ENCODE measurements around the gene RAP2B.
"Not testable (repeated sequence)": the region's sequence is repeated elsewhere in the genome, so short reads cannot be mapped to it uniquely, and the experiment has no call there.

The RAP2B gene

DNA sequence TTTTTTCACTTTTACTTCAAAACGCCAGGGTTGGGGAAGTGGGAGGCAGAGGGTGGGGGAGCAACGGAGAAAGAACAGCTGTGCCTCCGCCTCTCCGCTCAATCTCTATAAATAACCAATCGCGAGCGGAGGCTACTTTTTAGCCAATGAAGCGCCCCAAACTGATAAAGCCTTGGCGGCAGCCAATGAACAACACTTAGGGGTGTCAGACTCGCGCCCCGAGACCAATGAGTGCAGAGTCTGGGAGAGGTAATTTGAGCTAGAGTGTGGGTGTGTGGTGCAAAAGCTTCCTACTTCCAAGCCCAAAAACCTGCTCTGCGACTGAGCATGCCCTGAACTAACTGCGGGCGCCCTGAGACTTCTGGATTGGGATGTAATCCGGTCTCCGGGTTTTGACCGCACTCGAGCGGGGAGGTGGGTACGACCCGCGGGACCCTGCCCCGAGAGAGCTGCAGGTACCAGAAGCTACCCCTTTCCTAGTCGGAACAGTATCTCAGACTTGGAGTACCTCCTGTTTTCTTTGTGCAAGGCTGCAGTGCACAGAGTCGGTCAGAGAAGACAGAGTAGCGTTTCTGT lies 800 bp upstream of the RAP2B start:
- peak; percentile 98 for DNase-seq

DNA sequence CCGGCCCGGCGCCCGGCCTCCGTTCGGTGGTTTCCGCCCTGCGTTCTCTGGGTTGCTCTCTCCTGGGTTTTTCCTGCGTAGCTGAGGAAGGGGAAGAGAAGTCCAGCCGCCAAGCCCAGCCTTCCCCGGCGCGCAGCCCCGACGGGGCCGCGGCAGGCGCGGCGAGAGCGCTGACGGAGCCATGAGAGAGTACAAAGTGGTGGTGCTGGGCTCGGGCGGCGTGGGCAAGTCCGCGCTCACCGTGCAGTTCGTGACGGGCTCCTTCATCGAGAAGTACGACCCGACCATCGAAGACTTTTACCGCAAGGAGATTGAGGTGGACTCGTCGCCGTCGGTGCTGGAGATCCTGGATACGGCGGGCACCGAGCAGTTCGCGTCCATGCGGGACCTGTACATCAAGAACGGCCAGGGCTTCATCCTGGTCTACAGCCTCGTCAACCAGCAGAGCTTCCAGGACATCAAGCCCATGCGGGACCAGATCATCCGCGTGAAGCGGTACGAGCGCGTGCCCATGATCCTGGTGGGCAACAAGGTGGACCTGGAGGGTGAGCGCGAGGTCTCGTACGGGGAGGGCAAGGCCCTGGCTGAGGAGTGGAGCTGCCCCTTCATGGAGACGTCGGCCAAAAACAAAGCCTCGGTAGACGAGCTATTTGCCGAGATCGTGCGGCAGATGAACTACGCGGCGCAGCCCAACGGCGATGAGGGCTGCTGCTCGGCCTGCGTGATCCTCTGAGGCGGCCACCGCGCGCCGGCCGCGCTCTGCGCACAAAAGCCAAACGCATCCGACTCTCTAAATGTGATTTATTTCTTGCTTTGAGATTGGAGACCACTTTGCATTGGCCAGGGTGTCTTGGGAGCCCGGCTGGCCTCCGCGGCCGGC lies 727 bp downstream of the RAP2B start:
- no peak for DNase-seq

DNA sequence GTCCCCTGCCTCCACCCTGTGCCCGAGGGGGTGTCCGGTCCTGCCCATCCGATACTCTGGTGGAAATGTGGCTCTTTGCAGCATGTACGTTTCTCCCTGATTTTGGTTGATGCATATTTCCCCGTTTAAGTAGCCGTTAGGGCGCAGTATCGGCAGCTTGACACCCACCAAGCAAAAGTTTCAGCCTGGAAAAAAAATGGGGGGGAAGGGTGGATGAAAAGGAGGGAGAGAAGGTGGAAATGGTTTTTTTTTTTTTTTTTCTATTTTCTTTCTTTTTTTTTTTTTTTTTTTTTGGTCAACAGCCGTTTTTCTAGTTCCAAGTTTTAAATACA lies 1.3 kb downstream of the RAP2B start:
- no peak for DNase-seq

DNA sequence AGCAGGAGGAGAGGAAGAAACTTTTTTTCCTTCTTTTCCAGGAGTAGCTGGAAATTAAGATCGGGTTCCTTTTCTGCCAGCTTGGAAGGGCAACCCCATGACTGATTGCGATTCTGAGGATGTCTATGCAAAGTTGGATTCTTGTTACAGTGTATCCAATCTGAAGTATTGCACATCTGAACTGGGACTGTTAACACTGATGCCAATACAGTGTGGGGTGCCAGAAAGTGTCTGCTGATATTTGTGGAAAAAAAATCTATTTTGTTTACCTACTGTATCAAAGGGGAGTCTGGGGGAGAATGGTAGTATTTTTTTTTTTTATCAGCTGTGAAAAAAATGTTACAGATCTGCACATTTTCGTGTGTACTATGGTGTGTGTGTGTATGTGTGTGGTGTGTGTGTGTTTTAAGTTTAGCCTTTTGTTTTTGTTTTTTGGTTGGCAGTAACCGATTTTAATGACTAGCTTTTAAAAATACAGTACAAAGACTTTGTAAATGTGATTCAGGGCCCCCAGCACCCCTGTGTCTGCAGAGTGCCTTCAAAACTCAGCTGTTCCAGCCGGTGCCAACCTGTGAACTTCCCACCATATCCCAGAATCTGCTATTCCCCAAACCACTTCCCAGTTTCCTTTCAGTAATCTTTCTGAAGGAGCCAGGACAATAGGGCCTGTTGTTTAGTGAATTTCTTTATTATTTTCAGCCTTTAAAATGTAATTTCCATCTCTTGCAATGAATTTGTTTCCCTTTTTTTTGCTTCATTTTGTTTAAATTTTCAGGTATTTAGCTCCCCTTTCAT lies 1.9 kb downstream of the RAP2B start:
- no peak for DNase-seq

DNA sequence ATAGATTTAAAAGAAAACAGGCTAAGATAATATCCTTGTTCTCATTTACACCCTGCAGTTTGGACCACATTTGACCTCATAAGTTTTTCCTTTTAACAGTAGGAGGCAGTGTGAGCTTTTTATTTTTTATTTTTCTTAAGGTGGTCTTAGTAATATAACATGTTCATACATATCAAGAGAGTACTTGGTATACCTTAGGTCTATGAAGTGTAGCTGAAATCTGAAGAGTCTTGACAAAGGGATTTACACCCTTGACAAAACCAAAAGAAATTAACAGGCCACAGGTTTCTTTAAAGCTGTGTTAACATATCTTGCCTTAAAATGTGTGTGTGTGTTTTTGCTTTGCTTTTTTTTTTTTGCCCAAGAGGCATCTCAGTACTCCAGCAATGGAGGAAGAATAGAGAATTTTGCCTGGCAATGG lies 3.2 kb downstream of the RAP2B start:
- DNase-seq: no peak

DNA sequence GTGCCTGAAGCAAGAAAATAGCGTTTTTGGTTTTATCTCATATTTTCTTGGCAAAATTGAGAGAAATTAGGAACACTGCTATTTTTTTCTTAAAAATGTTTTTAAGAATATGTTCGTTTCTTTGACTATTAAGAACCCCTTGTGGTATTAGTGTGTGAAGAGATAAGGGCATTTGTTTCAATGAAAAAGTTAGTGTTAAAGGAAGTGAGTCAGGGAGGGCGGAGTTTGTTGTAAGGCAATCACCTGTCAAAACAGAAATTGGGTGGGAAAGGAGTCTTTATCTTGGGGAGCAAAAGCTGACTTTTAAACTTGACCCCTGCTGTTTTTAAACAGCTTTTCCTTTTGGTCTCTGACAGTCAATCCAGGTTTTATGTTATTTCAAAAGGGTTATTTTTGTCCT lies 4.2 kb downstream of the RAP2B start:
- no peak for DNase-seq

DNA sequence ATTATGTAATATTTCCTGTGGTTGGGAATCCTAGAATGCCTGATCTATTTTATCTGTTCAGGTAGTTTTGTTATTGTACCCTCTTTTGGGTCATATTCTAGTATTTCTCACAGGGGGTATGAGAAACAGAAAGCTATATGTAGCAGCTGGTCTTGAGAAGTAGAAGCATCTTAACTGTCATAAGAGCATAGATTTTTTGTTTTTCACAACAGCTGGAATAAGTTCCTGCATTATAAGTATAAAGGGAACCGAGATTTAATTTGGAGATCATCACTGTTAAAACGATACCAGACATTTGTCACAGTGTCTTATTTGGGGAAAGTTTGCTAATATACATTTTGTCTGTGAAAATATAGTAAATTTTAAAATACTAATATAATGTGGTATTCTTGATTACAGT lies 4.8 kb downstream of the RAP2B start:
- DNase-seq: no peak

DNA sequence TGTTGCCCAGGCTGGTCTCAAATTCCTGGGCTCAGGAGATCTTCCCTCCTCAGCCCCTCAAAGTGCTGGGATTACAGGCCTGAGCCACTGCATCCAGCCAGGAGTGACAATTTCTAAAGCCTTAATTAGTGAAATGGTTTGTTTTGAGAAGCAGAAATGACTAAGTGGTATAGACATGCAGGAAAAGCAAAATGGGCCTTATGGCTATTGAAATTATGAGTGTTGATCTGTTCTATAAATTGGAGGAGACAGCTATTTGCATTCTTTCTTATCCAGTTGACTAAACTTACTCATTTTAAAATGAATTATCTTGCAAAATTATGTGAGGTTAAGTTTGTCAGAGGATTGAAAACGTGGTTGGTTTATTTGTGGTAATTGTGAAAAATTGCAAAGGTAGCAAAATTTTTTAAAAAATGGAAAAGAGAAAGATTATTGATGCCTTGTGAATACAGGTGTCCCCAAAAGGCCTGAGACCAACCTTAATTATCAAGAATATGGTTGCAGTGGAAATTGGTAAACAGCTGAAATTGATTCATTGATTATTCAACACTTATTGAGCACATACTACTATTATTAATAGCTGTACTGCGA lies 7.9 kb downstream of the RAP2B start:
- DNase-seq: no peak

DNA sequence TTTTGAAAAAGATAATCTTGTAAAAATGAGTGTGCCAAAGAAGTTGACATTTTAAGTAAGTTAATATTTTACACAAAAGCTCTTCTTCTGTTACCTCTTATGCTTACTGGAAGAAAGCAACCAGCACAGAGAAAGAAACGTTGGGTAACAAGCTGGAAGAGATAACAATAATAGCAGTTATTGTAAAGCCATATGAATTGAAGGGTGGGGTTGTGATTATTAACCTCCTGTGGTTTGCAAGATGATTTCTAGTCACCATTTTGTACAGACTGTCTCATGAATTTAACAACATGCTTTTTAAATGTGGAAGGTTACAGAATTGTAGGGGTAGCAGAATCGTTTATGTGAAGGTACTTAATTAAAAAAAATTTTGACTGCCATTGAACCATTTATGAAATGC lies 9.2 kb downstream of the RAP2B start:
- no peak for DNase-seq

DNA sequence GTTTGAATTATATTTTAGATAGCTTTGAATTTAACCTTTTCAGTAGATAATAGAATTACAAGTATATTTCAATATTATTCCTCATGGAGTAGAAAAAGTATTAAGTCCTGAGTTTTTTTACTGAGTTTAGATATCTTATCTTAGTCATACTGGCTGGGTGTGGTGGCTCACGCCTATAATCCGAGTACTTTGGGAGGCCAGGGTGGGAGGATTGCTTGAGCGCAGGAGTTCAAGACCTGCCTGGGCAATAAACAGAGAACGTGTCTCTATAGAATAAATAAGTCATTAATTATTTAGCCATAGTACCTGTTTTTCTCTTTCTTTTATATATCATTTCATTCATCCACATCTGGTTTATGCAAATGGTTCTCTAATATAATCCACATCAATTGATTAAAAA lies 9.9 kb downstream of the RAP2B start:
- DNase-seq: no peak

DNA sequence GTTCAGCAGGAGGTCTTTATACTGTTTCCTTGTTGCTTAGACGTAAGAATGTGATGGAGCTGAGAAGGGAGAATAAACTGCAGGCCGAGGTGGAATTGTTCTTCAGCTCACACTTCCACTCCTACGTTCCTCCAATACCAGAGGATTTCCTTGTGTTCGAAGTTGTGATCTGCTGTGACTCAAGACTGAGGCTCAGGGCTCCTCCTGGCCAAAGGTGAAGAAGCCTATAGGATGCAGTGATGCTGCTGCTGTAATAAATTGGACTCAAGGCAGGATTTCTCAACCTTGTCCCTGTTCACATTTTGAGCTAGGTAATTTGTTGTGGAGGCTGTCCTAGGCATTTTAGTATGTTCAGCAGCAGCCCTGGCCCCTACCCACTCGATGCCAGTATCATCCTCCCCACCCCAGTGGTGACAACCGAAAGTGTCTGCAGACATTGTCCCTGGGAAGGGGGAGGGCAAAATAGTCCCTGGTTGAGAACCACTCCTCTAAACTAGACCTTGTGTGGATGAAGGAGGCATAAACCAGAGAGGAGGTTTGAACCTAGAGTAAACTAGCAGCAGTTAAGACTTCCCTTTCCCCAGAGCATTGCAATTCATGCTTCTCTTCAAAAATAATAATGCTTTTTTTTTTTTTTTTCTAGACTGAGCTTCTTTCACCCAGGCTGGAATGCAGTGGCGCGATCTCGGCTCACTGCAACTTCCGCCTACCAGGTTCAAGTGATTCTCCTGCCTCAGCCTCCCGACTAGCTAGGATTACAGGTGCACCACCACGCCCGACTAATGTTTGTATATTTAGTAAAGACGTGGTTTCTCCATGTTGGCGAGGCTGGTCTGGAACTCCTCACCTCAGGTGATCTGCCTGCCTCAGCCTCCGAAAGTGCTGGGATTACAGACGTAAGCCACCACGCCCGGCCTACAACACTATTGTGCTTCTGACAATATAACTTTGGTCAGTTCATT lies 11.1 kb downstream of the RAP2B start:
- DNase-seq: no peak

DNA sequence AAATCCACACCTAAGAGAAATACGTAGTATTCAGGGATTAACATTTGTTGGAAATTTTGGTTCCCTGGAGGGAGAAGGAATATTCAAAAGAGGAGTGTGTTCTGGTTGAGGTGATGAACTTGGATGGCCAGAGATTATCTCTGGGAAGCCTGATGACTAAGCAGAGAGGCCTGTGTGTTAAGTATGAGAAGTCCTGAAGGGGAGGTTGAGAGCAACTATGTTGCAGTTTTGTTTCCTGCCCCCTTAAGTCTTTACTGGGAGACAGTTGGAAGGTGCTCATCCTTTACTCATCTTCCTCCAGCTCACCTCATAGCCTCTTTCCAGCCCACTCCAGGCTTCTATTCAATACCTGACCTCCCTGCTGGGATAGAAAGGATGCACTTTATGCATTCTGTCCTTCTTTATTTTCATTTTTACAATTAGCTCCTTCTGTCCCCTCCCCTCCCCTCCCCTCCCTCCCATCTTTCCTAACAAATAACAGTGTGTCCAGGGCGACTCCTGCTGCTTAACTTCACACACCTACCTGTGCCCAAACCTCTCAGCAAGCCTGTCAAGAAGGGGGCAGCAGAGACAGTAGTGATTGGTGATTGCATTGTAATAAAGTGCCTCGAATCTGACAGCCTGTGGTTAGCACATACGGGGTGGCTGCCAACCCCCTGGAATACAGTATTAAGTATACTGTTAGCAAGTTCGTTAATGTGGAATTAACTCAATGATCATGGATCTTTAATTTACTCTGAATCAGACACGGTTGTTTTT lies 11.9 kb downstream of the RAP2B start:
- no peak for DNase-seq

DNA sequence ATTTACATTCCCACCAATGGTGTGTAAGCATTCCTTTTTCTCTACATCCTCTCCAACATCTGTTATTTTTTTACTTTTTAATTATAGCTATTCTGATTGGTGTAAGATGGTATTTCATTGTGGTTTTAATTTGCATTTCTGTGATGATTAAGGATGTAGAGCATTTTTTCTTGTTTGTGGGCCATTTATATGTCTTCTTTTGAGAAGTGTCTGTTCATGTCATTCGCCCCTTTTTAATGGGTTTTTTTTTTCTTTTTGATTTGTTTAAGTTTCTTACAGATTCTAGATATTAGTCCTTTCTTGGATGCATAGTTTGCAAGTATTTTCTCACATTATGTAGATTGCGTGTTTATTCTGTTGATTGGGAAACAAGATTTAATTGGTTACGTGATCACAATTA lies 14.2 kb downstream of the RAP2B start:
- no peak for DNase-seq

DNA sequence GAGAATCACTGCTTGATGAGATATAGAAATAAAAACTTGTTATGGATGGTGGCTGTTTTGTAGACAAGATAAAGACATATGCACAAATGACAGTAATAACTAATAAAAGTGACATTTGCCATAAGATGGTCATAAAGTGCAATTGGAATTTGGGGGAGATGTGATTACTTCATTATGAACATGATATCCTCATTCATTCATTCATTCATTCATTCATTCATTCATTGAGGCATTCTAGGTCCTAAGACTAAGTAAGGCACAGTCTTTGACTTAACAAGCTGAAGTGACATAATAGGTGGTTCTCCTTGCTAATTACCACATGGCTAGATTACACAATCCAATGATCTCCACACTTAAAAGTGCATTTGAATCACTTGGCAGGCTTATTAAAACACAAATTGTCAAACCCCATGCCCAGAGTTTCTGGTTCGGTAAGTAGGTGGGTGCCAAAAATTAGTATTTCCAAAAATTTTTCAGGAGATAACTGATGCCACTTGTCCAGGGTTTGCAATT lies 18.9 kb downstream of the RAP2B start:
- DNase-seq: no peak

DNA sequence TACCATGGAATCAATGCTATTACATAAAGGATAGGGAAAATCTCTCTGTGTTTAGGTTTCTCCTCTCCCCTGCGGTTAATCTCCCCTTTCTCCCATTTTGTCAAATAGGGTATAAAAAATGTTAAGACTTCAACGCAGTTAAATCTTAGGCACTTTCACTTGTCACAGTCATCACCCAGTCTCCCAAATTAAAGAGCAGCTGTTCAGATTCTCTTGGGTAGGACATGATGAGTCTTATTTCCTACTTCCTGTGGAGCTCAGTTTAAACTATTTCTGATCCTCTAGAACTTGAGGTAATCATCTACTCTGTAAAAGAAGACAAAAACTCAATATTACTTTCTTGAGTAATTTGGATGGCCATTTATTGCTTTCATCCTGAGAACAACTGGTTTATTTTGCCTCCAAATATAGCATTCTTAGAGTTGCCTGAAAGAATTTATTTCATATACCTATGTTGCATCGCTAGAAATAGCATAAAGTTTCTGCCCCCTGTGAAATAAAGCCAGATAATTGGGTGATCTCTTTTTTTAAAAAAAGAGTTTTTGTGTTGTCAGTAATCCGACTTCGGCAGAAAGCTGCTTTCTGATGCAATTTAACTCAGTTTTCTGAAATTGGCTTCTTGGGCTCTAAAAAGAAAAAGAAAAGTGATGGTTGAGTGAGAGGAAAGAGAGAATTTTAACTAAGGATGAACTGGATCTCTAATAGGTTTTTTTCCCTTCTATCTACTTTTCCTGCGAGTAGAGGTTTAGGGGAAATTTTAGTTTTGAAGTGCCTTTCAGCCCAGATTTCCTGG lies 20.7 kb downstream of the RAP2B start:
- DNase-seq: no peak

DNA sequence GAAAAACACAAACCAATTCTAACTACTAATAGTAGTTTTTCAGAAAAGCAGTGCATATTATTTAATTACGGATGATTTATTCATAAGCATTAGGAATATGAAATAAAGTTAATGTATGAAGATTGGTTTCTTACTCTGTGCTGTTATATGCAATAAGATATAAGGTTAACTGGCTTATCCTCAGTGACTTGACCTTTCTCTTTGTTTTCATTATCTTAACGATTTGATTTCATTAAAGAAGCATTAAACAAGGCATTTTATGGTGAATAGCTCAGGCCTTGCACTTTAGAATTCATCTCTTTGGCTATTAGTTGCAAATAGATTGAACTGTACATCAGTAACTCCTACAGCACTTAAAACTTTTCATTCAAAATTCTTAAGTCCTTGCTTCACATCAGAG lies 28.9 kb downstream of the RAP2B start:
- DNase-seq: no peak

DNA sequence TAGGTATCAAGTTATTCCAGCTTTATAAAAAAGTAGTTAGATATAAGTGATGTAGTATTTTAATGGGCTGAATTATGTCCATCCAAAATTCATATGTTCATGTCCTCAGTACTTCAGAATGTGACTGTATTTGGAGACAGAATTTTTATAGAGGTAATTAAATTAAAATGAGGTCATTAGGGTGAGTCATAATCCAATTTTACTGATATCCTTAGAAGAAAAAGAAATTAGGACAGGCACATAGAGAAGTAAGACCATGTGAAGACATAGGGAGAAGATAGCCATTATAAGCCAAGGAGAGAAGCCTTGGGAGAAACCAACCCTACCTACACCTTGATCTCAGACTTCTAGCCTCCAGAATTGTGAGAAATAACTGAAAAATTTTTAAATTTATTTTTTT lies 30.3 kb downstream of the RAP2B start:
- DNase-seq: no peak

DNA sequence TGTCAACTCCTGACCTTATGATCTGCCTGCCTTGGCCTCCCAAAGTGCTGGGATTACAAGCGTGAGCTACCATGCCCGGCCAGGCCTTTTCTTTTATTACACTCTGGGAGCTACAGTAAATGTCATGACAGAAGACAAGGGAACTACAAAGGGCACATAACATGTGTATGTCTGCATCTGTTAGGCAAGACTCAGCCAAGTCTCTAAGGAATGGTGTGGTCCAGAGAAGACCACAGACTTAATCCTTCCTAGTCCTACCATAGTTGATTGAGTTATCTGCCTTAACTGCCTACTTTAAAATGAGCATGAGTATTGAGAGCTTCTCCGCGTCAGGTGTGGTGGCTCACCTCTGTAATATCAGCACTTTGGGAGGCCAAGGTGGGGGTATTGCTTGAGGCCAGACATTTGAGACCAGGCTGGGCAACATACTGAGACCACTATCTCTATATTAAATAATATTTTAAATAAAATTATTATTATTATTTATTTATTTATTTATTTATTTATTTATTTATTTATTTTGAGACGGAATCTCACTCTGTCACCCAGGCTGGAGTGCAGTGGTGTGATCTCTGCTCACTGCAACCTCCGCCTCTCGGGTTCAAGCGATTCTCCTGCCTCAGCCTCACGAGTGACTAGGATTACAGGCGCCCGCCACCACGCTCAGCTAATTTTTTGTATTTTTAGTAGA lies 31.9 kb downstream of the RAP2B start:
- DNase-seq: not testable (repeated sequence)

DNA sequence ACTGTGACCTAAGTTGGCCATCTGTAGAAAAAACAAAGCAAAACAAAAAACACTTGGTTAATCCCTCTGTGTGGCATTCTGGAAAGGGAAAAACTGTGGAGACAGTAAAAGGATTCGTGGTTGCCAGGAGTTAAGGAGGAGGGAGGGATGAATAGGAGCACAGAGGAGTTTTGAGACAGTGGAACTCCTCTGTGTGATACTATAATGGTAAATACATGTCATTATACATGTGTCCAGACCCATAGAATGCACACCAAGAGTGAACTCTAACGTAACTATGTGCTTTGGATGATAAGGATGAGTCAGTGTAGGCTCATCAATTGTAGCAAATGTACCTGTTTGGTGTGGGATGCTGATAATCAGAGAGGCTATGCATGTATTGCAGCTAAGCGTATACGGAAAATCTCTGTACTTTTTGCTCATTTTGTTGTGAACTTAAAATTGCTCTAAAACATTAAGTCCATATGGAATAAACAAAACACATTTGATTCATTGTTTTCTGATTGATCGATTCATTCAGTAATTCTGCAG lies 33.4 kb downstream of the RAP2B start:
- no peak for DNase-seq

DNA sequence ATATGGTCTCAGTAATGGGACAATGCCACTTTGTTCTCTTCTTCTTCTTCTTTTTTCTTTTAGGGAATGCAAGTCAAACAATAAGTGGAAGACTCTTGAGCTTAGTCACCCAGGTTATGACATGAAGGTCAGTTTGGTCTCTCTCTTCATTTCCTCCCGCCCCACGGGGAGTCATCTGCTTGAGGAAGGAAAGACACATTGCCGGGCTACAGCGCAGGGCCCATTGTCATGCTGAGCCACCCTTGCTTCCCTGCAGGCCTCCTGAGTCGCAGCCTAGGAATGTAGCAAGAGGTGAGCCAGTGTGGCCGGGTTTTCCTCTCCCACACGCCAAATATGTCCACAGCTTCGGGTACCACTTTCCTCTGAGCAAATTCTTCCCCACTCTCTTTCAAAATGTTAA lies 47.6 kb downstream of the RAP2B start:
- no peak for DNase-seq
